HEK293T (cell line): ENCODE results near the gene NUMBL.

Source experiments
- CTCF ChIA-PET: fragments of 350-600 bp; formaldehyde crosslinking; extraction: SDS; loops from one replicate; lab custom pipeline; 2021; ENCODE audit warnings: antibody characterized with exemption, inconsistent platforms; lab: Yijun Ruan, JAX
- POLR2A ChIA-PET: fragments of 350-600 bp; formaldehyde crosslinking; extraction: SDS; loops from one replicate; lab custom pipeline; 2020; ENCODE audit warnings: antibody characterized with exemption, inconsistent platforms; lab: Yijun Ruan, JAX
- DNase-seq: peaks from one replicate; pipeline ENCODE4 v3.0.0; 2012; ENCODE audit warnings: mixed read lengths; ENCODE audit errors: extremely low spot score
- ARNT ChIP-seq: fragments of 450-650 bp; IDR thresholded peaks from 2 replicates; pipeline ENCODE4 v1.6.1; 2017; ENCODE audit warnings: mild to moderate bottlenecking
- BHLHE40 ChIP-seq: fragments of 450-650 bp; IDR thresholded peaks from 2 replicates; pipeline ENCODE4 v1.6.1; 2016; ENCODE audit warnings: mild to moderate bottlenecking, moderate library complexity, borderline replicate concordance
- CTBP1 ChIP-seq: fragments of 450-650 bp; IDR thresholded peaks from 2 replicates; pipeline ENCODE4 v1.6.1; 2016; ENCODE audit warnings: borderline replicate concordance
- ELF4 ChIP-seq: fragments of 450-650 bp; IDR thresholded peaks from 2 replicates; pipeline ENCODE4 v1.6.1; 2017; ENCODE audit warnings: antibody characterized with exemption
- FOXA1 ChIP-seq: fragments of 450-650 bp; IDR thresholded peaks from 2 replicates; pipeline ENCODE4 v1.6.1; 2016; ENCODE audit warnings: mild to moderate bottlenecking
- FOXK2 ChIP-seq: fragments of 450-650 bp; IDR thresholded peaks from 2 replicates; pipeline ENCODE4 v1.6.1; 2016; ENCODE audit warnings: mild to moderate bottlenecking
- FOXM1 ChIP-seq: fragments of 450-650 bp; IDR thresholded peaks from 2 replicates; pipeline ENCODE4 v1.6.1; 2017; ENCODE audit warnings: mild to moderate bottlenecking, borderline replicate concordance
- HDGF ChIP-seq: fragments of 450-650 bp; IDR thresholded peaks from 2 replicates; pipeline ENCODE4 v1.6.1; 2017; ENCODE audit warnings: antibody characterized with exemption, borderline replicate concordance
- L3MBTL2 ChIP-seq: fragments of 450-650 bp; conservative IDR thresholded peaks from 2 replicates; pipeline ENCODE4 v1.6.1; 2016; ENCODE audit warnings: mild to moderate bottlenecking
- LEF1 ChIP-seq: fragments of 450-650 bp; IDR thresholded peaks from 2 replicates; pipeline ENCODE4 v1.6.1; 2017; ENCODE audit warnings: mild to moderate bottlenecking, borderline replicate concordance
- NFRKB ChIP-seq: fragments of 450-650 bp; IDR thresholded peaks from 2 replicates; pipeline ENCODE4 v1.6.1; 2016; ENCODE audit warnings: mild to moderate bottlenecking, moderate library complexity
- PKNOX1 ChIP-seq: fragments of 450-650 bp; IDR thresholded peaks from 2 replicates; pipeline ENCODE4 v1.6.1; 2016
- SP1 ChIP-seq: fragments of 450-650 bp; IDR thresholded peaks from 2 replicates; pipeline ENCODE4 v1.6.1; 2017
- SUZ12 ChIP-seq: fragments of 450-650 bp; IDR thresholded peaks from 2 replicates; pipeline ENCODE4 v1.6.1; 2016; ENCODE audit warnings: mild to moderate bottlenecking
- TARDBP ChIP-seq: fragments of 450-650 bp; IDR thresholded peaks from 2 replicates; pipeline ENCODE4 v1.6.1; 2016
- ZNF384 ChIP-seq: fragments of 450-650 bp; IDR thresholded peaks from 2 replicates; pipeline ENCODE4 v1.6.1; 2016

Gene NUMBL

GRCh38 chr19:40687525-40688016 is 2.9 kb downstream of the NUMBL start:
- TF ChIP-seq PKNOX1 (no peak), FOXK2 (no peak), LEF1 (no peak), SP1 (no peak), ELF4 (no peak)
- ChIA-PET POLR2A (no interaction called here), CTCF (no interaction called here)
- no peak for DNase-seq

- ChIA-PET POLR2A (no interaction called here), CTCF (no interaction called here)
- TF ChIP-seq NFRKB: no peak
- no peak for TF ChIP-seq HDGF
- TF ChIP-seq SUZ12: no peak
- TF ChIP-seq L3MBTL2: no peak
- no peak for TF ChIP-seq ZNF384
- TF ChIP-seq CTBP1: no peak
- TF ChIP-seq FOXK2: no peak
- TF ChIP-seq ARNT: no peak
- no peak for TF ChIP-seq PKNOX1
- no peak for TF ChIP-seq FOXA1
- TF ChIP-seq SP1: no peak
- no peak for DNase-seq
Measured at GRCh38 chr19:40686882-40687524, 3.4 kb downstream of the NUMBL start.

- no peak for DNase-seq
- ChIA-PET CTCF (no interaction called here), POLR2A (no interaction called here)
- TF ChIP-seq LEF1 (no peak), ELF4 (no peak), HDGF (no peak), NFRKB (no peak), FOXA1 (no peak), L3MBTL2 (no peak), BHLHE40 (no peak), ARNT (no peak), SUZ12 (no peak), SP1 (no peak), TARDBP (no peak), PKNOX1 (no peak), CTBP1 (no peak), FOXK2 (no peak), FOXM1 (no peak), ZNF384 (no peak)
Measured at GRCh38 chr19:40685563-40685962, 4.9 kb downstream of the NUMBL start.

- POLR2A ChIA-PET: no interaction called here
- TF ChIP-seq ARNT (no peak), CTBP1 (no peak), NFRKB (no peak), LEF1 (no peak), TARDBP (no peak), ZNF384 (no peak), FOXK2 (no peak), ELF4 (no peak), FOXM1 (no peak), SP1 (no peak), PKNOX1 (no peak), L3MBTL2 (no peak), BHLHE40 (no peak), HDGF (no peak), FOXA1 (no peak)
- DNase-seq: no peak
- CTCF ChIA-PET: no interaction called here
Measured at GRCh38 chr19:40685016-40685526, 5.4 kb downstream of the NUMBL start.

- TF ChIP-seq BHLHE40 (no peak), ARNT (no peak), FOXK2 (no peak), NFRKB (no peak)
- POLR2A ChIA-PET: no interaction called here
- CTCF ChIA-PET: interaction anchor here (1.2 kb wide), 1 partner anchor 18 kb away, joined by 3 read pairs; no protein-coding TSS in a partner anchor
- no peak for DNase-seq
Measured at GRCh38 chr19:40684280-40684679, 6.2 kb downstream of the NUMBL start.

GRCh38 chr19:40683437-40683836 is 7.0 kb downstream of the NUMBL start:
- no peak for TF ChIP-seq L3MBTL2
- ChIA-PET CTCF (interaction anchor here (1.2 kb wide), 1 partner anchor 19 kb away, joined by 3 read pairs; no protein-coding TSS in a partner anchor), POLR2A (no interaction called here)
- no peak for DNase-seq
